WERI-Rb-1 (cell line): ENCODE results near the gene PPP3CA.

ENCODE experiments used
- DNase-seq: peaks from one replicate; pipeline ENCODE4 v3.0.0-alpha.2; 2020
- H3K27ac ChIP-seq: fragments of 250-450 bp; sonication (Bioruptor Pico); 2 replicates; pipeline ENCODE4 v1.5.1; 2020; ENCODE audit warnings: mild to moderate bottlenecking, moderate library complexity
- H3K27me3 ChIP-seq: fragments of 250-450 bp; sonication (Bioruptor Pico); 2 replicates; pipeline ENCODE4 v1.5.1; 2021; ENCODE audit warnings: mild to moderate bottlenecking, low read depth, moderate library complexity; ENCODE audit not compliant: insufficient read depth, severe bottlenecking
- H3K36me3 ChIP-seq: fragments of 250-450 bp; sonication (Bioruptor Pico); 2 replicates; pipeline ENCODE4 v1.5.1; 2020; ENCODE audit warnings: mild to moderate bottlenecking, moderate library complexity
- H3K4me3 ChIP-seq: 2 replicates; pipeline ENCODE4 v1.5.1; 2011; ENCODE audit warnings: low read depth, mild to moderate bottlenecking, control low read depth, low read length
- H3K9me3 ChIP-seq: fragments of 250-450 bp; sonication (Bioruptor Pico); 2 replicates; pipeline ENCODE4 v1.5.1; 2021; ENCODE audit warnings: mild to moderate bottlenecking, moderate library complexity; ENCODE audit not compliant: severe bottlenecking
- CTCF ChIP-seq: IDR thresholded peaks from 2 replicates; pipeline ENCODE4 v1.5.1; 2011; ENCODE audit warnings: low read depth, mild to moderate bottlenecking, control low read depth, inconsistent platforms, low read length

Gene PPP3CA

GRCh38 chr4:101031971-101032370 lies 315.4 kb downstream of the PPP3CA start:
- Histone ChIP-seq H3K4me3 (no peak overlapping the region), H3K27ac (no peak overlapping the region), H3K27me3 (no peaks in the 10 kb centered on the region), H3K9me3 (no peaks in the 10 kb centered on the region), H3K36me3 (no peaks in the 10 kb centered on the region)
- DNase-seq, result no peak
- no peak for TF ChIP-seq CTCF

- H3K9me3 ChIP-seq, result no peaks in the 10 kb centered on the region
- no peaks in the 10 kb centered on the region for H3K36me3 ChIP-seq
- DNase-seq, result no peak
- no peaks in the 10 kb centered on the region for H3K27me3 ChIP-seq
- no peak for TF ChIP-seq CTCF
- H3K27ac ChIP-seq, result no peak overlapping the region
- no peak overlapping the region for H3K4me3 ChIP-seq
These were observed 318.4 kb downstream of the PPP3CA start for GRCh38 chr4:101028886-101029285.

GRCh38 chr4:101027721-101028120 lies 319.6 kb downstream of the PPP3CA start:
- Histone ChIP-seq H3K27me3 (no peaks in the 10 kb centered on the region), H3K27ac (no peak overlapping the region), H3K36me3 (no peaks in the 10 kb centered on the region), H3K4me3 (no peak overlapping the region), H3K9me3 (no peaks in the 10 kb centered on the region)
- TF ChIP-seq CTCF, result no peak
- no peak for DNase-seq

- Histone ChIP-seq H3K4me3 (no peak overlapping the region), H3K9me3 (no peaks in the 10 kb centered on the region), H3K27me3 (no peaks in the 10 kb centered on the region), H3K36me3 (no peaks in the 10 kb centered on the region), H3K27ac (no peak overlapping the region)
- no peak for TF ChIP-seq CTCF
- no peak for DNase-seq
These were observed 321.6 kb downstream of the PPP3CA start for GRCh38 chr4:101025755-101026154.

GRCh38 chr4:101022151-101023024 lies 324.9 kb downstream of the PPP3CA start:
- Histone ChIP-seq H3K9me3 (no peaks in the 10 kb centered on the region), H3K27ac (no peak overlapping the region), H3K27me3 (no peaks in the 10 kb centered on the region), H3K4me3 (no peak overlapping the region), H3K36me3 (no peaks in the 10 kb centered on the region)
- no peak for TF ChIP-seq CTCF
- no peak for DNase-seq

- no peak for DNase-seq
These were observed 326.4 kb downstream of the PPP3CA start for GRCh38 chr4:101020956-101021355.

More at GRCh38 chr4:101020956-101021355, 326.4 kb downstream of the PPP3CA start:
- no peaks in the 10 kb centered on the region for H3K27me3 ChIP-seq
- H3K27ac ChIP-seq, result no peak overlapping the region
- TF ChIP-seq CTCF, result no peak
- H3K36me3 ChIP-seq, result no peaks in the 10 kb centered on the region
- H3K4me3 ChIP-seq, result no peak overlapping the region
- no peaks in the 10 kb centered on the region for H3K9me3 ChIP-seq
